A549 treated with CORT108297 at 1 μM for 4 hours (cell line): ENCODE measurements around the gene PTX4. TPM values are rescaled to one million over a fixed set of nuclear protein-coding genes. Genes with fewer than 3 reads are reported as not detected.

Experiments
- total RNA-seq: library from RNA; stranded (reverse); fragments of 200-300 nt; extraction: Qiagen RNA extraction; gene quantifications from 5 replicates; pipeline ENCODE4 v1.2.3, GENCODE V29; 2022

Gene PTX4, protein sequence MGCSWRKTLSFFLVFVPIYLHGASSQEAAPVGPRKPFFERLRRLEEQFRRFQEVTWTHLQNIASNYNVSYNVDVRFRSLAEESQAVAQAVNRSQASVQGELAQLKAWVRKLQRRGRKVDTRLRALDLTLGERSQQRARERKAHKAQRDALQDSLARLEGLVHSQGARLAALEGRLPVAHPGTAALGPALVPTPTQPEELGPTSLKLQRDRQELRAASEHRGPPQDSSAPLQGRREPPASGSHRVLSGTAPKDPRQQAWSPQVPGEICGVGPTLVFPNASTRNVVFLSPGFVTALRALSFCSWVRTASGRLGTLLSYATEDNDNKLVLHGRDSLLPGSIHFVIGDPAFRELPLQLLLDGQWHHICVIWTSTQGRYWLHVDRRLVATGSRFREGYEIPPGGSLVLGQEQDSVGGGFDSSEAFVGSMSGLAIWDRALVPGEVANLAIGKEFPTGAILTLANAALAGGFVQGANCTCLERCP
- total RNA-seq: not detected in 5 replicates

DNA sequence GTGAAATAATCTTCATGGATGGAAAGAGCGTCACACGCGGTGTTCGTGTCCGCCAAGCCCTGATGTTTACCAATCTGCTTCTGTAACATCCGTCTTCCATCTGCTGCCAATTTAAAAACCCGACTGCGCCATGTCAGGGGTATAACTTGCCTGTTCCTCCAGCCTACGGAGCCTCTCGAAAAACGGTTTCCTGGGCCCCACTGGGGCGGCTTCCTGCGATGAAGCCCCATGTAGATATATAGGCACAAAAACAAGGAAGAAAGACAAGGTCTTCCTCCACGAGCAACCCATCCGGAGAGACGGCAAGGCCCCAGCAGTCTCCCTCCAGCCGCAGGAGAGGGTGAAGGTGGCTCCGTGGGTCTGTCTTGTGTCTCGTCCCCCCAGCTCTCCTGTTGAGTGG lies at the start of gene PTX4:
Gene PTX4 (minus strand): TSS at position 326 of the 400 bp plus-strand sequence. CDS start 35 bp downstream, at position 291.

DNA sequence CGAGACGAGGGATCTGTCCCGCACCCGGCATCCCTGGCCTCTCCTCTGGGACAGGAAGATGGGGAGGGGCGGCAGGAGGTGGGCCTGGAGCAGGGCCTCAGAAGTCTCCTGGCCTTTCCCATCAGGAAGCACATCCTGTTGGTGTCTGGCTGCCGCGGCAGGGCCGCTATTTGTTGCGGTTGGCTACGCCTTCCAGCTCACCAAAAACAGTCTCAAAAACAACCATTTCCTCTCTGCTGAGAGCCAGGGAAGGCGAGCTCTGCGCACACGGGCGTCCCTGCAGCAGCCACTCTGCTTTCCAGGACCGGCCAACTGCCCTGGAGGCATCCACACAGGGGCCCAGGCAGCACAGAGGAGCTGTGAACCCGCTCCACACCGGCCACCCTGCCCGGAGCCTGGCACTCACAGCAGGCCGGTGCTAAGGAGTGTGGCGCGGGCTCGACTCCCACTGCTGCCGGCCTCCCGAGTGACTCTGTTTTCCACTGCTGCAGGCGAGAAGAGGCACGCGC lies 44.8 kb upstream of the PTX4 start, which contains the start of gene TMEM204:
Gene TMEM204 (plus strand): TSS at position 224 of the 509 bp plus-strand sequence. CDS start 610 bp downstream, outside the sequence.

GRCh38 chr16:1492923-1493745 lies 4.4 kb upstream of the PTX4 start, which contains the start of gene TELO2:
Gene TELO2, plus strand, starts transcription at chr16:1493360. Its CDS starts 922 bp downstream, at chr16:1494282.

GRCh38 chr16:1474796-1475551 lies 13.8 kb downstream of the PTX4 start, which contains the start of gene CLCN7:
Gene CLCN7, minus strand, starts transcription at chr16:1475028. Its CDS starts 54 bp downstream, at chr16:1474974.

GRCh38 chr16:1443980-1444729 lies 44.6 kb downstream of the PTX4 start, which contains the start of gene CCDC154:
Gene CCDC154, minus strand, starts transcription at chr16:1444556. Its CDS starts 234 bp downstream, at chr16:1444322.

Other genes with a start within 250 kb of the PTX4 start
- 0.13 TPM in 1 of 5 replicates, not detected in the others for gene TPSAB1, start 248.2 kb downstream of the PTX4 start, total RNA-seq
- gene TPSD1, start 232.9 kb downstream of the PTX4 start, total RNA-seq: not detected in 5 replicates
- 156 to 190 TPM (median 161 TPM) in 5 replicates for gene UBE2I, start 179.3 kb downstream of the PTX4 start, total RNA-seq
- gene BAIAP3, start 155.3 kb downstream of the PTX4 start, total RNA-seq: 0.38 to 1.3 TPM (median 1.0 TPM) in 5 replicates
- 54.7 to 102 TPM (median 97.7 TPM) in 5 replicates for gene TSR3, start 137.1 kb downstream of the PTX4 start, total RNA-seq
- gene GNPTG, start 137.0 kb downstream of the PTX4 start, total RNA-seq: 27.0 to 40.3 TPM (median 36.2 TPM) in 5 replicates
- 25.1 to 45.3 TPM (median 44.6 TPM) in 5 replicates for gene UNKL, start 74.2 kb downstream of the PTX4 start, total RNA-seq
- gene UQCC4, start 68.2 kb downstream of the PTX4 start, total RNA-seq: 33.3 to 40.0 TPM (median 37.9 TPM) in 5 replicates
- gene PERCC1, start 57.9 kb downstream of the PTX4 start, total RNA-seq: not detected in 5 replicates
- gene CCDC154, start 44.4 kb downstream of the PTX4 start, total RNA-seq: 0.11 to 0.51 TPM (median 0.46 TPM) in 4 of 5 replicates, not detected in the other
- 53.9 to 85.2 TPM (median 80.1 TPM) in 5 replicates for gene CLCN7, start 13.9 kb downstream of the PTX4 start, total RNA-seq
- 23.9 to 48.2 TPM (median 45.1 TPM) in 5 replicates for gene TELO2, start 4.4 kb upstream of the PTX4 start, total RNA-seq
- not detected in 5 replicates for gene TMEM204, start 44.7 kb upstream of the PTX4 start, total RNA-seq
- 7.8 to 9.4 TPM (median 9.2 TPM) in 5 replicates for gene IFT140, start 123.1 kb upstream of the PTX4 start, total RNA-seq
- gene CRAMP1, start 123.4 kb upstream of the PTX4 start, total RNA-seq: 11.3 to 18.8 TPM (median 17.0 TPM) in 5 replicates
- gene JPT2, start 189.3 kb upstream of the PTX4 start, total RNA-seq: 164 to 217 TPM (median 172 TPM) in 5 replicates
- 34.2 to 66.6 TPM (median 61.2 TPM) in 5 replicates for gene MAPK8IP3, start 217.3 kb upstream of the PTX4 start, total RNA-seq